Endothelial cell of umbilical vein (primary cell): Measurements from ENCODE around the gene CPT1A. TPM values are rescaled to one million over a fixed set of nuclear protein-coding genes. Genes with fewer than 3 reads are reported as not detected.

ENCODE experiments used
- BruUV-seq: library from RNA; stranded (reverse); fragments of 400-500 nt; replicated peaks from 2 replicates; lab custom pipeline; 2021; lab: Mats Ljungman, UMichigan
- CTCF ChIA-PET: fragments of 300-600, 350-600 bp; sonication (Branson Sonifier 250); formaldehyde crosslinking; loops from one replicate; lab custom pipeline; 2021; ENCODE audit warnings: antibody characterized with exemption, inconsistent platforms; lab: Charles Lee
- POLR2A ChIA-PET: fragments of 300-600, 350-600 bp; sonication (Branson Sonifier 250); formaldehyde crosslinking; loops from one replicate; lab custom pipeline; 2021; ENCODE audit warnings: antibody characterized with exemption, inconsistent platforms; lab: Charles Lee
- DNase-seq: peaks from one replicate; pipeline ENCODE4 v3.0.0-alpha.2; 2011; ENCODE audit warnings: low read depth, low spot score
- FAIRE-seq: peaks from 2 replicates; lab custom pipeline; 2011; peaks lifted over from hg19 to GRCh38; lab: Jason Lieb, UNC
- H2AFZ ChIP-seq: 2 replicates; pipeline ENCODE4 v1.6.0; 2012; ENCODE audit warnings: low read depth, low read length, control low read depth, inconsistent platforms
- H3K27ac ChIP-seq: 2 replicates; pipeline ENCODE4 v1.5.1; 2011; ENCODE audit warnings: low read depth, mild to moderate bottlenecking, control low read depth, low read length, moderate library complexity; ENCODE audit not compliant: insufficient read depth
- H3K27me3 ChIP-seq, 2 experiments: 2 replicates each; pipeline versions ENCODE4 v1.6.0 to v1.6.1; 2011; ENCODE audit warnings: low read length in 2 of 2, mixed read lengths in 1 of 2; ENCODE audit not compliant: control insufficient read depth in 2 of 2, insufficient read depth in 2 of 2
- H3K36me3 ChIP-seq, 2 experiments: 2 replicates in 1 of 2; 3 replicates in 1 of 2; pipeline ENCODE4 v1.5.1; 2011; ENCODE audit warnings: low read length in 2 of 2, mild to moderate bottlenecking in 1 of 2, moderate library complexity in 1 of 2; ENCODE audit not compliant: control insufficient read depth in 2 of 2, insufficient read depth in 2 of 2; ENCODE audit errors: extremely low read depth in 1 of 2
- H3K4me1 ChIP-seq: 3 replicates; pipeline ENCODE4 v1.5.1; 2011; ENCODE audit warnings: mild to moderate bottlenecking, low read length; ENCODE audit not compliant: control insufficient read depth, insufficient read depth; ENCODE audit errors: extremely low read depth
- H3K4me2 ChIP-seq: 2 replicates; pipeline ENCODE4 v1.6.1; 2011; ENCODE audit warnings: low read length, control low read depth, mixed read lengths; ENCODE audit not compliant: insufficient read depth
- H3K4me3 ChIP-seq, 3 experiments: fragments of 200-600 bp in 1 of 3; sonication (generic), shearing (Covaris generic) in 1 of 3; replicated peaks in 1 of 3; 2 replicates each; pipeline ENCODE4 v1.5.1; 2011 to 2016; ENCODE audit warnings: control low read depth in 3 of 3, low read length in 3 of 3, mild to moderate bottlenecking in 2 of 3, inconsistent platforms in 1 of 3, low read depth in 1 of 3, moderate library complexity in 1 of 3; ENCODE audit not compliant: insufficient read depth in 1 of 3
- H3K79me2 ChIP-seq: 2 replicates; pipeline ENCODE4 v1.6.0; 2012; ENCODE audit warnings: low read length, inconsistent platforms; ENCODE audit not compliant: control insufficient read depth, insufficient read depth
- H3K9ac ChIP-seq: replicated peaks from 2 replicates; pipeline ENCODE3; 2011; ENCODE audit warnings: low read length, control low read depth; ENCODE audit not compliant: insufficient read depth; ENCODE audit errors: extremely low read depth
- H3K9me1 ChIP-seq: replicated peaks from 3 replicates; pipeline ENCODE4 v1.6.0; 2011; ENCODE audit warnings: mild to moderate bottlenecking, low read length; ENCODE audit not compliant: control insufficient read depth, insufficient read depth; ENCODE audit errors: extremely low read depth
- H3K9me3 ChIP-seq: replicated peaks from 2 replicates; pipeline ENCODE4 v1.5.1; 2012; ENCODE audit warnings: low read length, inconsistent platforms; ENCODE audit not compliant: control insufficient read depth, insufficient read depth
- H4K20me1 ChIP-seq: replicated peaks from 2 replicates; pipeline ENCODE3; 2011; ENCODE audit warnings: mild to moderate bottlenecking, low read length; ENCODE audit not compliant: control insufficient read depth, insufficient read depth; ENCODE audit errors: extremely low read depth
- FOS ChIP-seq: IDR thresholded peaks from 2 replicates; pipeline ENCODE4 v1.6.1; 2011; ENCODE audit warnings: mild to moderate bottlenecking, low read length, moderate library complexity, borderline replicate concordance; ENCODE audit not compliant: insufficient read depth
- GATA2 ChIP-seq: IDR thresholded peaks from 2 replicates; pipeline ENCODE4 v1.7.0; 2011; ENCODE audit warnings: low read depth, mild to moderate bottlenecking, moderate library complexity, mixed read lengths, low read length; ENCODE audit not compliant: insufficient read length, insufficient read depth
- MAX ChIP-seq: IDR thresholded peaks from 2 replicates; pipeline ENCODE4 v1.6.1; 2011; ENCODE audit not compliant: insufficient read depth, insufficient read length
- MYC ChIP-seq: IDR thresholded peaks from one replicate; pipeline ENCODE4 v1.6.1; 2011; ENCODE audit warnings: mild to moderate bottlenecking, low read depth, low read length
- POLR2A ChIP-seq: IDR thresholded peaks from 2 replicates; pipeline ENCODE4 v1.6.1; 2012; ENCODE audit warnings: low read depth, mild to moderate bottlenecking, control low read depth, low read length
- POLR2AphosphoS5 ChIP-seq: IDR thresholded peaks from 2 replicates; pipeline ENCODE4 v1.6.1; 2012; ENCODE audit warnings: low read depth, mild to moderate bottlenecking, control low read depth, low read length, moderate library complexity; ENCODE audit not compliant: insufficient read depth
- dilution Hi-C: fragments of 300-500 bp; cut with MboI; formaldehyde crosslinking; loops from one replicate; pipeline ENCODE4 v1.15.0; 2019; ENCODE audit warnings: low sequenced_read_pairs; ENCODE audit not compliant: extremely low pct_ligation_motif_present
- intact Hi-C: fragments of 100-400 bp; cut with micrococcal nuclease; formaldehyde crosslinking; loops from one replicate; pipeline ENCODE4 v1.10.0; 2022
- polyA plus RNA-seq, 4 experiments: library from polyadenylated mRNA; depleted of rRNA in 3 of 4; stranded (reverse) in 3 of 4; unstranded in 1 of 4; fragments of >200 nt; gene quantifications; 2 replicates each; pipeline versions ENCODE4 v1.2.1 to v1.2.3, GENCODE V29; 2011 to 2012; ENCODE audit warnings: missing spikeins in 1 of 4
- total RNA-seq: library from RNA; stranded (reverse); gene quantifications from 2 replicates; pipeline ENCODE4 v1.2.3, GENCODE V29; 2021
- TF ChIP-seq, protein P1 (sequence below), 2 donors: IDR thresholded peaks; 1 replicate in 1 of 2; 2 replicates in 1 of 2; pipeline ENCODE4 v1.5.1; 2011; ENCODE audit warnings: low read length in 2 of 2, mild to moderate bottlenecking in 2 of 2, moderate library complexity in 2 of 2, control low read depth in 1 of 2, inconsistent platforms in 1 of 2, low read depth in 1 of 2; ENCODE audit not compliant: insufficient read depth in 1 of 2; ENCODE audit errors: extremely low read depth in 1 of 2

Gene CPT1A
- total and polyA plus RNA-seq, 2 donors (not counting 3 experiments of a cell fraction or from before 2014, with no cell fraction given), result 26.3 to 62.1 TPM

DNA sequence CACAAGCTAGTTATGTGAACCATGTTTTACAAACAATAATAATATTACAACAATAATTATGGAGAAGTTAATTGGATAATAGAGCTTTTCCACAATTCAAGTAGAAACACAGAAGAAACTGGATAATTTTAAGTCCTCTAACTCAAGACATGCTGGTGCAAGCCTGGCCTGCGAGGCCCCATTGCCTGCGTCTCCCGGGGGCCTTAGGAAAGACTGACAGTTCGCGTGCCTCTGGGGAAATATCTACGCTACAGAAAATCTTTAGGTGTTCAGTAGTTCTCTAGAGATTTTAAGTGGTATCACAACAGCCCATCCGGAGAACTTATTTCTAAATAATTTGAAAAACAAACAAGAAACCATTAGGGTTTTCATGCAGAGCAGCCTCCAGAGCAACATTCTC, 134.2 kb downstream of the CPT1A start:
- Histone ChIP-seq H3K79me2 (no peaks in the 10 kb centered on the region), H3K4me3 (no peak overlapping the region), H3K27me3 (peaks cover 15 to 17% of the 10 kb centered on the region in 2 experiments), H3K9me1 (no peaks in the 10 kb centered on the region), H3K4me1 (no peaks in the 10 kb centered on the region), H3K4me2 (no peak overlapping the region), H3K27ac (no peak overlapping the region), H2AFZ (no peak overlapping the region), H3K9me3 (no peaks in the 10 kb centered on the region), H3K36me3 (no peaks in the 10 kb centered on the region), H3K9ac (no peak overlapping the region), H4K20me1 (no peaks in the 10 kb centered on the region)
- TF ChIP-seq, protein P1, sequence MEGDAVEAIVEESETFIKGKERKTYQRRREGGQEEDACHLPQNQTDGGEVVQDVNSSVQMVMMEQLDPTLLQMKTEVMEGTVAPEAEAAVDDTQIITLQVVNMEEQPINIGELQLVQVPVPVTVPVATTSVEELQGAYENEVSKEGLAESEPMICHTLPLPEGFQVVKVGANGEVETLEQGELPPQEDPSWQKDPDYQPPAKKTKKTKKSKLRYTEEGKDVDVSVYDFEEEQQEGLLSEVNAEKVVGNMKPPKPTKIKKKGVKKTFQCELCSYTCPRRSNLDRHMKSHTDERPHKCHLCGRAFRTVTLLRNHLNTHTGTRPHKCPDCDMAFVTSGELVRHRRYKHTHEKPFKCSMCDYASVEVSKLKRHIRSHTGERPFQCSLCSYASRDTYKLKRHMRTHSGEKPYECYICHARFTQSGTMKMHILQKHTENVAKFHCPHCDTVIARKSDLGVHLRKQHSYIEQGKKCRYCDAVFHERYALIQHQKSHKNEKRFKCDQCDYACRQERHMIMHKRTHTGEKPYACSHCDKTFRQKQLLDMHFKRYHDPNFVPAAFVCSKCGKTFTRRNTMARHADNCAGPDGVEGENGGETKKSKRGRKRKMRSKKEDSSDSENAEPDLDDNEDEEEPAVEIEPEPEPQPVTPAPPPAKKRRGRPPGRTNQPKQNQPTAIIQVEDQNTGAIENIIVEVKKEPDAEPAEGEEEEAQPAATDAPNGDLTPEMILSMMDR (IDR thresholded peaks at IDR 0.05; ENCODE audit: extremely low read depth in 1 of 2, insufficient read depth in 1 of 2, low read depth in 1 of 2, low read length in 2 of 2), result no peak
- no peak for TF ChIP-seq MAX
- TF ChIP-seq GATA2, result no peak
- no peak for TF ChIP-seq POLR2AphosphoS5
- TF ChIP-seq POLR2A, result no peak
- TF ChIP-seq MYC, result no peak
- no peak for TF ChIP-seq FOS
- ChIA-PET CTCF (interaction anchor here (1.1 to 1.2 kb wide), 2 partner anchors 10 to 91 kb away, joined by 3 to 4 read pairs; no protein-coding TSS in a partner anchor), POLR2A (no interaction called here)
- BruUV-seq, result no TSS peak
- FAIRE-seq, result no peak
- DNase-seq, result no peak
- intact Hi-C loops (no loop called here), dilution Hi-C loops (no loop called here)
